ENCODE data around the gene KLHL7.
"Not testable (repeated sequence)": the region's sequence is repeated elsewhere in the genome, so short reads cannot be mapped to it uniquely, and the experiment has no call there.

KLHL7 gene

GRCh38 chr7:23220690-23221305, 115.2 kb downstream of the KLHL7 start:
- no peak for DNase-seq

DNA sequence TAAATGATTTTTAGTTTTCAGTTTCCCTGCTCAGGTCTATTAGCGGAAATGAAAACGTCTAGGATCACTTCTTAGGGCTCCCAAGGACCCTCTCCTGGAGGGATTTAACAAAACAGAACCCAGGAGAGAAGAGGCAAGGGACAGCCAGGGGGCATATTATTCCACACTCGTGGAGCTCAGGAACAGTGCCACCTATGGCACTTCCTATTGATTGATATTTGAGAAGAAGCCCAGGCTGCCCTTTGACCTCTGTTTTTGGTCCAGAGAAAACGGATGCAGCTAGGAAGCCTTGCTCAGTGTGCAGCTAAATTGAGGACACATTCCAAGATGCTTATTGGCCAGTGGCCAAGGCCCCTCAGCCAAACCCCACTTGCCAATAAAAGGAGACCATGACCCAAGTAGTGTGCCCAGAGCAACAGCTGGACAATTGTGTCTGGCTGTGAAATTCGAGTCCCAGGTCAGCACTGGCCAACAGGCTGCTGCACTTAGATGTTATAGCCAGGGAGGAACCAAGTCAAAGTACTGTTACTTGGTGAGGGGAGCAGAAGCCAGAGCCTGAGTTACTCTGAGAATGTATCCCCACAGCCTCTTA, 117.0 kb downstream of the KLHL7 start:
- DNase-seq, result no peak

GRCh38 chr7:23224364-23224763, 118.8 kb downstream of the KLHL7 start:
- not testable (repeated sequence) for DNase-seq

DNA sequence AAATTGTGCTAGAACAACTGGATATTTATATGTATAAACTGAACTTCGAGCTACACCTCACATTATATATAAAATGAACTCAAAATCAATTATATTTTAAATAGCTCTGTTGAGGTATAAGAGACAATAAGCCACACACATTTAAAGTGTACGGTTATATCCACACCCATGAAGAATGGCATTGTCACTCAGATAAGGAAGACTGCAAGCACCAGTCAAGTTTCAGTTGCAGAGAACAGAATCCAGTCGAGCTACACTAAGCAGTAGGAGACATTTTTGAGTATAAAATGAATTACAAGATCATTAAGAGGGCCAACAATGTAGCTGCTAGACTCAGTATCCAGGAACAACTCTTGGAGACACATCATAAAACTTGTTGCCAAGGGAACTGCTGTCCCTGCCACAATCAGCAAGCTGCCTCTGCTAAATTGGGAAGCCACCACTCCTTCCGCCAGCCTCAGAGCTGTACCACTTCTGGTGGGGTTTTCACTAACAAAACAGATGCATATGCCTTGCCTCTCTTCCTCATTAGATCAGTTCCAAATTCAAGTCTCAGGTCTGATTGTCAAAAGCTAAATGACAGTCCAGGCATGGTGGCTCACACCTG, 121.4 kb downstream of the KLHL7 start:
- no peak for DNase-seq
